Posterior vena cava (tissue), 2 donors: ENCODE results near the gene MYO1A. TPM values are rescaled to one million over a fixed set of nuclear protein-coding genes. Genes with fewer than 3 reads are reported as not detected.
"Not testable (repeated sequence)": the region's sequence is repeated elsewhere in the genome, so short reads cannot be mapped to it uniquely, and the experiment has no call there.

ENCODE experiments used
- DNase-seq: peaks from one replicate; pipeline ENCODE4 v3.0.0-alpha.2; 2020; ENCODE audit warnings: low spot score
- intact Hi-C, 2 donors: fragments of 100-400 bp; cut with DNase I; formaldehyde crosslinking; loops; one replicate each; pipeline versions ENCODE4 v1.14.1 to v1.14.2; 2022 to 2023
- total RNA-seq, 2 donors: library from RNA; stranded (reverse); fragmentation: NEBNext Ultra II Directional; extraction: Animal tissue kit (Norgen Biotek cat#: 25700); gene quantifications; one replicate each; pipeline ENCODE4 v1.2.1, GENCODE V29; 2021
- donor health status: DM: yes; HTN: yes; CAD: no.
- donor health status: DM: yes; HTN: yes; CAD: no.

MYO1A gene
- total RNA-seq, 2 donors from 2014 or later = 0.28 to 1.0 TPM

GRCh38 chr12:57027805-57028153 is 22.1 kb downstream of the MYO1A start:
- peak; percentile 43 for DNase-seq
- intact Hi-C loops = no loop called here

DNA sequence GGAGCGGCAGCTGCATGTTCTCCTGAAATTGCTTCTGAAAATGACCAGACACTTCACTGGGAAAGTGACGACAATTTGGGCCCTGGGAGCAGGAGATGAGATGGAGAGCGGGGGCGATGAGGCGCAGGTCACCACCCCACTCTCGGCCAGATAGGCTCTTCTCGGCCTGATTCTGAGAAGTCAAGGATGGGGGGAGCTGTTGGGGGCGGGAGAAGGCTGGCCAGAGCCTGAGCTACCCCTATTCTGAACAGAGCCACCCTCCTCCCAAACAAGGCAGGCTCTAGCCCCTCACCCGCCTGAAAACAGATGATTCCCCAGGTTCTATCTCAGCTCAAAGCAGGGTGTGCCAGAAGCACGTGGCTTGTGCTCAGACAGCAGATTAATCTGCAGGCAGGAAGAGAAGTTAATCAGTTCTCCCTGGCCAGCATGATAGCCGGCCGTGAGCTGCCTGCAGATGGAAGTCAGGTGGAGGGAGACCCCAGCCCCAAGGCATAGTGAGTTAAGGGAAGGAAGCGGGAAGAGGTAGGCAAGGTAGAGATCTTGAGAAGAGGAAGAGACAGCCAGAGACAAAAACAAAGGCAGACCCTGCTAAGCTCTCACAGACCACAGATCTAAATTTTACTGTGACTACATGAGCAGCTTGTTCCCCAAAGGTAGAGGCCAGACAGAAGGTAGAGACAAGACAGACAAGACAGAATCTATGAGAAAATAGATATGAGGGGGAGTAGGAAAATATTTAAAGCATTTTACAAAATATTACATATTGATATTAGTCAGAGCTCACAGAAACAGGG is 22.7 kb downstream of the MYO1A start:
- DNase-seq = peak; percentile 3
- intact Hi-C loops = no loop called here

GRCh38 chr12:57025196-57025595 is 24.7 kb downstream of the MYO1A start:
- intact Hi-C loops = no loop called here

DNA sequence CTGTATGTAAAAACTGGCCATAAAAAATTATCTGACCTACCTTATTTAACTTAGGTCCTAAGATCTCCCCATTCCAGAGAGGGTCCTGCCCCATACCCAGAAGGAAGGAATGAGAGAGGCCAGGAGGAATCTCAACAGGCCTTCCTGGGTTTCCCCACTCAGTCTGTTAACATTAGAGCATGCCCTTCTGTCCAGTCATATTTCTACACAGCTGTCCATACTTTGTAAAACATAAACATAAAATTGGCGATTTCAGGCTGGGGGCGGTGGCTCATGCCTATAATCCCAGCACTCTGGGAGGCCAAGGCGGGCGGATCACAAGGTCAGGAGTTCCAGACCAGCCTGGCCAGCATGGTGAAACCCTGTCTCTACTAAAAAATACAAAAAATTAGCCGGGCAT is 27.6 kb downstream of the MYO1A start:
- intact Hi-C loops = not testable (repeated sequence)
- peak; percentile 17 for DNase-seq

More at GRCh38 chr12:57025196-57025595, 24.7 kb downstream of the MYO1A start:
- DNase-seq = peak; percentile 3

DNA sequence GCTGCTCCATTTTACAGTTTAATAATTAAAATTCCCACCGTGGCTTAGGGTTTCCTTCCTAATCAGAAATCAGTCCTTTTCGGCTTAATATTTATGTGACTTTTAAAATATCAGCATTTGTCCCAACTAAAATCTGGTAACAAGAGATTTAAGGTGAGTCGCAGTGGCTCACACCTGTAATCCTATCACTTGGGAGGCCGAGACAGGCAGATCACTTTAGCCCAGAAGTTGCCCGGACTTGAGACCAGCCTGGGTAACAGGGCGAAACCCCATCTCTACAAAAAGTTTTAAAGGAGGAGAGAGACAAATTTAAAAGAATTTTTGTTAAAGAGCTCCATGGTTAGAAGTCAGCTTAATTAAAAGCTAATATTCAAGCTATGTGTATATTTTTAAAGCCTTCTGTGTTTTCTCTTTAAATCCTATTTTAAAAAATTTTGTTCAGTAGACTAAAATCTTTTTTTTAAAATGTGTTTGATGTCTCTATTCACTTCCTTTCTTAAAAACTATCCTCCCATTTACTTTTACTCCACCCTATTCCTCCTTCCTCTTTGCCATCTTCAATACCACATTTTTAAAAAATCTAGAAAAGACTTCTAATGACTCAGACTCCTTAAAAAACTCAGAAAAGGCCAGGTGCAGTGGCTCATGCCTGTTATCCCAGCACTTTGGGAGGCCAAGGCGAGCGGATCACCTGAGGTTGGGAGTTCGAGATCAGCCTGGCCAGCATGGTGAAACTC is 29.8 kb downstream of the MYO1A start:
- intact Hi-C loops = no loop called here
- DNase-seq = no peak

DNA sequence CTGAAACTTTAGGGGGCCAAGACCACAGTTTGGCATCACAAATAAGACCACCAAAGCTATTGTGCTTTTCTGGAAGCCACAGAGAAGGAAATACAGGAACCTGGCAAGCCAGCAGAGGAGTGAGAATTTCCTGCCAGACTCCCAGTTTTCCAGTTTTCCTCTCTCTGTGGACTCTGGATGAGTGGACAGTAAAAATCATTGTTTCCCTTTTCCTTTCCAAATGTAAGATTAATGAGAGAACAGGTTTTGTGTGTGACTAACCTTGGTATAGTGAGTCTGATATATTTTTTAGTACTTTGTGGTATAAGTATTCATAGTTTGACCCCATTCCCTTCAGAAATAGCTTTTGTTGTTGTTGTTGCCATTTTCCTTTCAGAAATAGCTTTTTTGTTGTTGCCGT is 31.0 kb downstream of the MYO1A start:
- intact Hi-C loops = no loop called here
- DNase-seq = no peak

DNA sequence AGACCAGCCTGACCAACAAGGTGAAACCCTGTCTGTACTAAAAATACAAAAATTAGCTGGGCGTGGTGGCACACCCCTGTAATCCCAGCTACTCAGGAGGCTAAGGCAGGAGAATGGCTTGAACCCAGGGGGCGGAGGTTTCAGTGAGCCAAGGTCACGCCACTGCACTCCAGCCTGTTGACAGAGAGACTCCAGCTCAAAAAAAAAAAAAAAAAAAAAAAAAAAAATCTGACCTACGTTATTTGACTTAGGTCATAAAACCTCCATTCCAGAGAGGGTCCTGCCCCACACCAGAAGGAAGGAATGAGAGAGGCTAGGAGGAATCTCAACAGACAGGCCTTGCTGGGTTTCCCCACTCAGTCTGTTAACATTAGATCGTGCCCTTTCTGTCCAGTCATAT is 31.6 kb downstream of the MYO1A start:
- intact Hi-C loops = not testable (repeated sequence)
- DNase-seq = peak; percentile 50

DNA sequence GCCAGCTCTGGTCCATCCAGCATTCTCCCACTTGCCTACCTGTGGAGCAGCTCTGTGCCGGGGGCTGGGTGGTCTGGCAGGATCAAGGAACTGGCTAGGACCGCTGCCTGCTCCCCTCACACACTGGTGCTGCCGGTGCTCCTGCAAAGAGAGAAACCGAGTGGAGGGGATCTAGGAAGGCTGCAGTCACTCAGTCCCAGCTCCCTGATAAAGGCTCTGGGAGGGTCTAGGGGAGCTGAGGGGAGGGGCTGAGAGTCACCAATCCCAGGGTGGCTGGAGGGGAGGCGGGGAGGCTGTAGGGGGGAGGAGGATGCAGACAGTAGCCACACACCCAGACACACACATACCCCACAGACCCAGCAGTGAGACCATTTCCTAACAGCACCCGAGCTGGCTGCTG is 33.6 kb downstream of the MYO1A start, which contains the start of gene TAC3:
TSS of gene TAC3 (minus strand) at position 182 of the 400 bp plus-strand sequence. CDS start 732 bp downstream, outside the sequence.
- intact Hi-C loops = no loop called here

GRCh38 chr12:57012600-57013465 is 37.1 kb downstream of the MYO1A start:
- no peak for DNase-seq
- intact Hi-C loops = no loop called here

More for the DNA sequence above, 33.6 kb downstream of the MYO1A start, which contains the start of gene TAC3:
- no peak for DNase-seq

DNA sequence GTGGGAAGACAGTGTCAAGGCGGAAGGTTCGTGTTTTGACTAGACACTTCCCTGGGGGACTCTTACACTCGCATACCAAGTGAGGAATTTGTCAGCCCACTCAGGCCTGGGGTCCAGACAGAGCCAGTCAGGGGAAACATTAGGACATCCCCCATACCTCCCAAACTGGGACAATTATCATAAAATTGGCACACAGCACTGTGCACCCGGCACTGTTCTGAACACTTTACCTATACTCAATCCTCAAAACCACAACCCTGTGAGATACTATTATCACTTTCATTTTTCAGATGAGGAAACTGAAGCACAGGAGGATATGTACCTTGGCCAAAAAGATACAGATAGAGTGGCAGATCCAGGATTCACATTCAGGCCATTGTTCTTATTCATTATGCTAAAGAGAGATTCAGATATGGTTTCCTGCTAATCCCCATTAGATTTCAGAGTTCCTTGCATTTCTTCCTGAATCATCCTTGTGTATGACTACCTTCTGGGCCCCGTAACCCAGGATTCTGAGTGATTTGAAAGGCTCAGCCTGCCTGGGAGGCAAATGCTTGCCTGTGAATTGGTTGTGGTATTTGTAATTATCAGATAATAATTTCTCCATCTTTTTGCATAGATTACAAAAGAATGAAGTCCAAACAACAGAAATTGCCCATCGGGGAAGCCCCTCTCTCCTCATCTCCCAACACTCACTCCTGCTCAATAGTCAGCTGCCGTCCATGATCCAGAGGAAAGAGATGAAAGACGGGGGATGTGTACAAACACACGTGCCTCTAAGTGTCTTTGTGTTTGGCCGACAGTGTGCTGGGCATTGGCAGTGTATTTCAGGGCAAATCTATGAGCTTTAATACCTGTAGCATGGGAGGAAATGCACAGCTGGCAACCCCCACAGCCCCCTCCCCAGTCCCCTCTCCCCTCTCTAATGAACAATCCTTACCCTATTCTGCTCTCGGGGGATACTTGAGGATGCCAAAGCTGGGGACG is 38.2 kb downstream of the MYO1A start:
- DNase-seq = no peak
- intact Hi-C loops = no loop called here

- intact Hi-C loops = no loop called here
- DNase-seq = no peak
These were observed 39.2 kb downstream of the MYO1A start for GRCh38 chr12:57010627-57011247.

- DNase-seq = no peak
- intact Hi-C loops = loop anchor here in 1 of 2 donors (5.0 kb wide), 1 partner anchor 52 kb away; no protein-coding TSS in a partner anchor
These were observed 39.8 kb downstream of the MYO1A start for GRCh38 chr12:57009949-57010626.

- intact Hi-C loops = loop anchor here in 1 of 2 donors (5.0 kb wide), 1 partner anchor 54 kb away; no protein-coding TSS in a partner anchor
- DNase-seq = no peak
These were observed 41.8 kb downstream of the MYO1A start for GRCh38 chr12:57008178-57008577.

GRCh38 chr12:57006809-57007475 is 43.0 kb downstream of the MYO1A start:
- intact Hi-C loops = loop anchor here in 1 of 2 donors (5.0 kb wide), 1 partner anchor 55 kb away; no protein-coding TSS in a partner anchor
- DNase-seq = no peak

GRCh38 chr12:57005980-57006808 is 43.7 kb downstream of the MYO1A start, which contains the start of gene ZBTB39:
Gene ZBTB39, minus strand, starts transcription at chr12:57006546. Its CDS starts 1,629 bp downstream, at chr12:57004917.
- DNase-seq = peak; percentile 85
- intact Hi-C loops = loop anchor here in 1 of 2 donors (5.0 kb wide), 1 partner anchor 56 kb away; no protein-coding TSS in a partner anchor
